ENCODE results near the gene PDE4B.
A peak's percentile ranks its signal among the peaks of the same experiment; 100 is the strongest.

The PDE4B gene

DNA sequence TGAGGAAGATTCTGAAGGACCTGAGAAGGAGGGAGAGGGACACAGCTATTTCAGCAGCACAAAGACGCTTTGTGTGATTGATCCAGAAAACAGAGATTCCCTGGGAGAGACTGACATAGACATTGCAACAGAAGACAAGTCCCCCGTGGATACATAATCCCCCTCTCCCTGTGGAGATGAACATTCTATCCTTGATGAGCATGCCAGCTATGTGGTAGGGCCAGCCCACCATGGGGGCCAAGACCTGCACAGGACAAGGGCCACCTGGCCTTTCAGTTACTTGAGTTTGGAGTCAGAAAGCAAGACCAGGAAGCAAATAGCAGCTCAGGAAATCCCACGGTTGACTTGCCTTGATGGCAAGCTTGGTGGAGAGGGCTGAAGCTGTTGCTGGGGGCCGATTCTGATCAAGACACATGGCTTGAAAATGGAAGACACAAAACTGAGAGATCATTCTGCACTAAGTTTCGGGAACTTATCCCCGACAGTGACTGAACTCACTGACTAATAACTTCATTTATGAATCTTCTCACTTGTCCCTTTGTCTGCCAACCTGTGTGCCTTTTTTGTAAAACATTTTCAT is 579.9 kb downstream of the PDE4B start:
- DNase-seq: no peak

DNA sequence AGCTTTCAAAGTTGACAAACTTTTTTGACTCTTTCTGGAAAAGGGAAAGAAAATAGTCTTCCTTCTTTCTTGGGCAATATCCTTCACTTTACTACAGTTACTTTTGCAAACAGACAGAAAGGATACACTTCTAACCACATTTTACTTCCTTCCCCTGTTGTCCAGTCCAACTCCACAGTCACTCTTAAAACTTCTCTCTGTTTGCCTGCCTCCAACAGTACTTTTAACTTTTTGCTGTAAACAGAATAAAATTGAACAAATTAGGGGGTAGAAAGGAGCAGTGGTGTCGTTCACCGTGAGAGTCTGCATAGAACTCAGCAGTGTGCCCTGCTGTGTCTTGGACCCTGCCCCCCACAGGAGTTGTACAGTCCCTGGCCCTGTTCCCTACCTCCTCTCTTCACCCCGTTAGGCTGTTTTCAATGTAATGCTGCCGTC is 580.5 kb downstream of the PDE4B start:
- DNase-seq: no peak

DNA sequence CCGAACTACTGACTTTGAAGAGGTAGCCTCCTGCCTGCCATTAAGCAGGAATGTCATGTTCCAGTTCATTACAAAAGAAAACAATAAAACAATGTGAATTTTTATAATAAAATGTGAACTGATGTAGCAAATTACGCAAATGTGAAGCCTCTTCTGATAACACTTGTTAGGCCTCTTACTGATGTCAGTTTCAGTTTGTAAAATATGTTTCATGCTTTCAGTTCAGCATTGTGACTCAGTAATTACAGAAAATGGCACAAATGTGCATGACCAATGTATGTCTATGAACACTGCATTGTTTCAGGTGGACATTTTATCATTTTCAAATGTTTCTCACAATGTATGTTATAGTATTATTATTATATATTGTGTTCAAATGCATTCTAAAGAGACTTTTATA is 581.5 kb downstream of the PDE4B start:
- DNase-seq: no peak

DNA sequence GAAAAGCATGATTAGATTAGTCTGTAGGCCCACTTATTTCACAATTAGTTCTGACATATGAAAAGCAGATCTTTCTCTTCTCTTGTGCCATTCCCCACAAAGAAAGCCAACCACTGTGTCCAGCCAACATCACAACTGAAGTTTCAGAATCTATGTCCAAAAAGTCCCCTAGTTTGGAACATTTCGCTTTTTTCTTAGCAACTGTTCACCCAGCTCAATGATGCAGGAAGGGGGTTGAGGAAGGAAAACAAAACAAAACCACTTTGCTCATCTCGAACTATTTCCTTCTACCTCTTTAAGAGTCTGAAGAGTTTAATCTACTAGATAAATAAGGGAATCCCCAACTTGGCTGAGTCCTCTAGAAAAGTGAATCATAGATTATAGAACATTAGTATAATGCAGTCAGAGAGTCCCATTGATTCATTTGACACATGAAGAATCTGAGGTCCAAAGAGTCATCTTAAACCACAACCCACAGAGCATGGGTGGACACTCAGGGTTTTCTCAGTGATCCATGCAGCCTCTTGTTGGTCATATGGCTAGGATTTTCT is 581.9 kb downstream of the PDE4B start:
- no peak for DNase-seq

DNA sequence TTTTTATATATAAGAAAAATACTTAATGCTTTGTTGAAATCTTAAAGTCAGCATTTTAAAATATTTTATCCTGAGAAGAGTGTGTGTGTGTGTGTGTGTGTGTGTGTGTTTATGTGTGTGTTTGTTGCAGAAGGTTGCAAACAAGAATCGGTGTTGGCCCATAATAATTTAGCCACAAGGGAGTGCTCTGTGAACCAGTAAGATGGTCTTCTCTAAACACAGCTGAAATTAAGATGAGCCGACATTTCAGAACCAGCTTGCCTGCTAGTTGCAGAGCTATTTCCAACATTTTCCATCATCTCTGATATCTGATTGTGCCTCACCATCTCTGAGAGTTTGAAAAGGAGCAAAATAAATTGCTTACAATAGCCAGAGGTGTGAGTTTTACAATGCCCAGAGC is 582.4 kb downstream of the PDE4B start:
- DNase-seq: no peak

DNA sequence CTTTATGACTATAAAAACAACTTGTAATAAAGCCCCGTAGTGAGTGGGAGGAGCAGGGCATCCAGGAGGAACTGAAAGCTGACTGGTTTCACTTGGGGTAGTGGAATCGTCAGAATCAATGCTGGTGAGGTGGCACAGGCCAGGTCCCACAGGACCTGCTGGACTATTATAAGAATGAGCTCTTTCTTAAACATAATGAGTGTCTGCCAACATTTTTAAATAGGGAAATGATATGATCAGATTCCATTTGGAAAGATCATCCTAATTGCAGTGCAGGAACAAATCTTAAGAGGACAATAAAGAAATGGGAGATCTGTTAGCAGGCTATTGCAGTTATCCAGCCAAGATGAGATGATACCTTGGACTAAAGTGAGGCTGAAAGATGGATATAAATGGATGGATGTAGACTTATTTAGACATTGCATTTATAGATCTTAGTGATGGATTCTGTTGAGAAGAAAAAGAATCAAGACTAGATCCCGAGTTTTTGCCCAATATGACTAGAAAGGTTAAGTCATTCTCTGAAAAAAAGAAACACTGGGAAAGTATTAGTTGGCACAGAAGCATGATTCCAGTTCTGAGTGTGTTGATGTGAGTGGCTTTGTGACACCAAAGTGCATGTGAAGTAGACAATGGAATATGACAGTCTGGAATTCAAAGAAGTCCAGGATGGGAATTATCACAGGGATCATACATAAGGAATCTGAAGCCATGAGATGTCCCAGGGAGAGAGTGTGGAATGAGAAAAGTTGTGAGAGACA is 587.9 kb downstream of the PDE4B start:
- DNase-seq: peak in 1 of 2 experiments; percentile 6

DNA sequence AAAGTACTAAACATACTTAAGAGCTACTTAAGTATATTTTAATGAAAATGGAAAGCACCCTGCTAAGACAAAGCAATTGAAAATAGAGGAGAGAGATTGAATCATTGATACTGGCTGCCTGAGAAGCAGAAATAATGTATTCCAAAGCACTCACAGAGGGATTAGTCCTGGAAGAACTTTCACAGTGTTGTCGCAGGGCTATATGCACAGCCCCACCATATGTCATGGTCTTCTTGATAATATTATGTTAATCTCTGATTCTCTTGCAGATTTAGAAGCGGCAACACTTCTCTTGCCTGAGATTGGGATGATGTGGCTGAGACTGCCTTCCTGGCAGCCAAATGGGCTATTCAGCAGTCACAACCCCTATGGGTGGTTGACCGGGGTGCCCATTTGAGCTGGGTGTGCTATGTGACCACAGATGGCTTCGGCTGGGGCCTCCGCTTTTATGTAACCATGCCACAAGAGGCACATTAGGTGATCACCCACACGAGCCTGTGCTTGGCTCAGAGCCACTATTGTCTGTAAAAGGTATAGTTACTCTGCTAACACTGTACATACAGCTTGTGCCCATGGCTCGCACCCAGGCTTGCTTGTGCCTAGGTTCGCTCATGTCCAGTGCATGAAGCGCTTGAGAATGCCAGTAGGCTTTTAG is 589.1 kb downstream of the PDE4B start:
- peak; percentile 96 to 97 for DNase-seq

DNA sequence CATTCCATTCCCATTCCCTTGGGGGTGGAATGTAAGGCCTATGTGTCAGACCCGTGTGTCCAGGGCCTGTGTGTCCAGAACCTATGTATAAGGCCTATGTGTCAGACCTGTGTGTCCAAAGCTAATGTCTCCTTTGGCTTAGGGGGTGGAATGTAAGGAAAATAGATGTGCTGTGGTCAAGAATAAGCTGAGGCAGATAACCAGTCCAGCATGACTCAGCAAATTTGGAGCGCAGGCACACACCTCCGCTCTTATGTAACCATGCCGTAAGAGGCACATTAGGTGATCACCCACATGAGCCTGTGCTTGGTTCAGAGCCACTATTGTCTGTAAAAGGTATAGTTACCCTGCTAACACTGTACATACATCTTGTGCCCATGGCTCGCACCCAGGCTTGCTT is 590.5 kb downstream of the PDE4B start:
- DNase-seq: no peak

DNA sequence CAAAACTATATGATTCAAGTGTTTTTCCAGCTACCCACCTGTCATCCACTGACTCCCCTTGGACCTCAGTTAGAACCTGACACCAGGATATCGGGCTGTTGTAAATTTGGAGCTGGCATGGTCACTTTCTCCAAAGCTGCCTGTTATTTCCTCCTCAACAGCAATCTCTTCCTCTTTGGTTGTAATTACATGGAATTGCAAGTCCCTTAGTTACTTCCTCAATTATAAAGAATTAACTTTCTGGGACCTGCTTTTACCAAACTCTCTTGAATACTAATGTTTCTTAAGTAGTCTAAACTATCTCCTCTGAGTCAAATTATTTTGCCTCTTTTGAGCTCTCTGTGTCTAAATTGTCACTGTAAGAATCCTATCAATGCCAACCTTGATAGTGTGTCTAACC is 590.9 kb downstream of the PDE4B start:
- DNase-seq: no peak

DNA sequence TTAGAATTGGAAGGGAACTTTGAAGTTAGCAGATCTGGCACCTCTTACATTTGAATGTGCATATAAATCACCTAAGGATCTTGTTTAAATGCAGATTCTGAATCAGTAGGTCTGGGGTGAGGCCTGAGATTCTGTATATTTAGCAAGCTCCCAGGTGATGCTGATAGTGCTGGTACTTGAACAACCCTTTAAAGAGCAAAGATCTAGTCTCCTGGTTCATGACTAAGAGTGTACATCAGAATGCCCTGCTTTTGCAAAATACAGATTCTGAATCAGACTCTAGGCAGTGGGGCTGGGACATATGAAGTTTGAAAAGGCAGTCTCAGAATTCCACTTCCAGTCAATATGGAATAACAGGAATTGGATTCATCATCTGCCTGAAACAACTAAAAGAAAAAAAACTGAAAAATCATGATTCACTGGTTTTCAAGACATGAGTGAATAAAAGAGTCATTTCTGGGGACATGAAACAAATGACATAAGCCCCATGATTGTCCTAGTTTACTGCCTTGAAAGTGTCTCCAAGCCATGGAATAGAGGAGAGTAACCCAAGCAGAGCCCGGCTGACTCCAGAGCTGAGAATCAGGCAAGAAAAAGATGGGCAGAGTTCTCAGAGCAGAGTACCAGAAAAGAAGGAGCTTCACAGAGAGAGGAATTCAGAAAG is 591.7 kb downstream of the PDE4B start:
- DNase-seq: no peak

DNA sequence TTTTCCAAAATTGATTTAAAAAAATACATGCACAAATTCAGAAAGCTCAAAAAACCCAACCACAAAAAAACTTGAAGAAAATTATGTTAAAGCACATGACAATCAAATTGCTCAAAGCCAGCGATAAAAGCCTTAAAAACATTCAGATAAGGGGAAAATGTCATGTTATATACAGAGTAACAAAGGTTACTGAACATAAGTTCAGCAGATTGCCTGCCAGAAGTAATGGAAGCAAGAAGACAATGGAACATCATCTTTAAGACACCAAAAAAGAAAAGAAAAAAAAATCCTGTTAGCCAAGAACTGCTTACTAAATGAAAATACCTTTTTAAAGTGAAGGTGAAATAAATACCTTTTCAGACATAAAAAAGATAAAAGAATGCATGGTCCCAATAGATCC is 594.0 kb downstream of the PDE4B start:
- no peak for DNase-seq

DNA sequence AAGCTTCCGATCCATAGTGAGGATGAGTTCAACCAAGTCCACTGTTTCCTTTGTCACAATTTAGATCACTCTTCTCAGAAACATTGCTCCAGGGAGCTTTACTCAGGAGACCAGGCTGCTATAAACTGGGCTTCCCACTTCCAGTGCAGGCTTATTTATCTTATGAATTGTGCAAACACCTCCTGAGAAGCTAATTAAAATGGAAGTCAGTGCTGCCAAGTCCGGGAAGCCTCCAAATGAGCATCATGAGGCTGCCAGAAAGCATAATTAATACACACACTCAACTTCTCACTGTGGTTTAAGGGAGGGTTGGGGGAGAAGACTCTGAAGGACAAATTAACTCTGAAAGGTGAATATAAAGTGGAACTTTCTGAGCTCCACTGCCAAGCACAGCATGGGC is 596.2 kb downstream of the PDE4B start:
- DNase-seq: no peak

DNA sequence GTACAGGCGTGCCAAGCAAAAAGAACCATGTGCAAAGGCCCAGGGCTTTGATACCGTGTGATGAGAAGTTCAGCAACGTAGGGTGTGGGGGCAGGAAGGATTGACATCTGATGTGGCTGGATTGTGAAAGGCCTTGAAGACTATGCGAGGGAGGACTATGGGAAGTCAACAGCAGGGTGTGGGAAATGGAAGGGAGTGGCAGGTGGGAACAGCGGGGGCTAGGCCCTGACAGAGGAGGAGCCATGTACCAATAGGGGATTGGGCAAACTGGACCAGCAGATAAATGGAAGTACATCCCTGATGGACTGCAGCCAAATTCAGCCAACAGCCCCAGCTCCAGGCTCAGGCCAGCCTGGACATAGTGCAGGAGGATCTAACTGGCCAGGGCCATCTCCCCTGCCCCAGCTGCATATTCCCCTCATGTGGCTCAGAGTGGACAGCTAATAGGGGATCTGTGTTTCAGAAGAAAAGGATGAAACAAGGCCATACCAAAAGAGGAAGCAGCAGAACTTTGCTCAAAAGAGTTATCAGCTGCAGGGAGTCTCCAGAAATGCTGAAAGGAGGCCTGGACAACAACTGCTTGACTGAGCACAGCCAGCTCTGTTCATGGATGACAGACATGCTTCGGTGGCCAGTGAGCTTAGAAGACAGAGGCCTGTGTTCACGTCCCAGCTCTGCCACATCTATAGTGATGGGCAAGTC is 601.0 kb downstream of the PDE4B start:
- no peak for DNase-seq

DNA sequence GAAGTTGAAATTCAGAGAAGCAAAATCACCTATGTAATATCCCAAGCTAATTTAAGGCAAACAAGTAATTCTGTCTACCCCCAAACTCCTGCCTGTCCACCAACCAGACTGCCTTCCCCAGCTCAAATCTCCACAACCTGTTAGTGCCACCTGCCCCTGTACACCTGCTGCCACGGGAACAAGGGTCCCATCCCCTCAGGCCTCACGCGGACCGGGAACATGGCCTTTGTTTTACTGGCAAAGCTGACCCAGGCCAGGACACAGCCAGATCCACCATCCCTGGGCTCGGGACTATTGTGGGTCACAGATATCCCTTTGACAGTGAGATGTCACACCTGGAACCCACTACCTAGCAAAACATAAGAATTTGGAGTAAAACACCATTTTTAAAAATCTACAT is 601.9 kb downstream of the PDE4B start:
- DNase-seq: no peak

DNA sequence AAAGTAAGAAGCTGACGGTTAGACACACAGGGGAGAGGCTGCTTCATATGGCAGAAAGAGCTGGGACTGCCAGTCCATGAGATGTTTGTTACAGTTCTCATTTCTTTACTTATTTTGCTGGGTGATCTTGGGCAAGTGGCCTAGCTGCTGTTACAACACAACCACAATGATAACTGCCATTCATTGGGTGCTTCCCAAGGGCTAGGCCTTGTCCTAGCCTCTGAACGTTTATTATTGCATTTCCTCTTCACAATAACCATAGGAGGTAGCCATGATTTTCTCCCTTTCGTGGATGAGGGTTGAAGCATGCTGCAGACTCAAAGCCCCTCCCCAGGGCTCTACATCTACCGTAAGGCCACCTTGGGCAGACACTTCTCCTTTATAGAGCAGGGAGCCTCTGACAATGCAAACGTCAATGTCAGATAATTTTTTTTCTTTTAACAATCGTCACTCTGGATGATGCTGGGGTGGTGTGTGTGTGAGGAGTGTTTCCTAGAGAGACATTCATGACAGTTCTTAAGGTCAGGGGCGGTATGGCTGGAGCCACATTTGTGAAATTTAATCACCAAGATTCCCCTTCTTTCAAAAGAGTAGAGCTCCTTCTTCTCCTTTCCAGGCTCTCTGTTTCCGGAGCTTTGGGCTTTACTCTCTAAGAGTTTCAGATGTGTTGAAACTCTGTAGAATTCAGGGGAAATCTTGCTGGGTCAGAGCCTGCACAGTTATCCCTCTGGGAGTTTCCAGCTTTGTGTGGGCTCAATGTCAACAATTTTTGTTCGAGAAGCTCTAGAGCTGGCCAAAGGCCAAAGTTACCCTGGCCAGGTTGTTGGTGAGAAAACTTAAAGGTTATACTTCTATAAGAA is 602.7 kb downstream of the PDE4B start:
- DNase-seq: peak in 1 of 2 experiments; percentile 9

DNA sequence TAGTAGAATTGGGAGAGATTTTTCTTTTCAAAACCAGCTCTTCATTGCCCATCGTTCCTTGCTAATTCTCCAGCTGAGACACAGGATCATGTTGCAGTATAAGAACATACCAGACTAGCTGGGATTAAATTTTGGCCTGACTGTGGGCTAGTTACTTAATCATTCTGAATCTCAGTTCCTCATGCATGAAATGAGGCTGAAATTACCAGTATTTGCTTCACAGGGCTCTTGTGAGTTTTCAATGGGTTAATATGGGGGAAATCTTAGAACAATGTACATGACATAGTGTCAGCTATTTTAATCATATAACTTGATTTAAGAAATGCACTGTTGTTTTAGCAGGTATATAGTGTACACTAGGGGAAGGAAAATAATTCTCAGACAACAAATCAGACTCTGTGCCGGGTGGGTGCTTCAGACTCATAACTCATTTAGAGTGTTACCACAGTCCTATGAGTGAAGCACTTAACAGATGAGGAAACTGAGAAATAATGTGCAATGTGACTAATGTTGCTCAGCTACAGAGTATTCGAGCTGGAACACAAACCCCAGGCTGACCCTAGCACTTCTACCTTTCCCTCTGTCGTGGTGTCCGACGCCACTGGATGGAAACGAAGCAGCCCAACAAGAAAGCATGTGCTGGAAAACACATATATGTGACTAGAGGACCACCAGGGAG is 603.7 kb downstream of the PDE4B start:
- peak in 1 of 2 experiments; percentile 59 for DNase-seq

DNA sequence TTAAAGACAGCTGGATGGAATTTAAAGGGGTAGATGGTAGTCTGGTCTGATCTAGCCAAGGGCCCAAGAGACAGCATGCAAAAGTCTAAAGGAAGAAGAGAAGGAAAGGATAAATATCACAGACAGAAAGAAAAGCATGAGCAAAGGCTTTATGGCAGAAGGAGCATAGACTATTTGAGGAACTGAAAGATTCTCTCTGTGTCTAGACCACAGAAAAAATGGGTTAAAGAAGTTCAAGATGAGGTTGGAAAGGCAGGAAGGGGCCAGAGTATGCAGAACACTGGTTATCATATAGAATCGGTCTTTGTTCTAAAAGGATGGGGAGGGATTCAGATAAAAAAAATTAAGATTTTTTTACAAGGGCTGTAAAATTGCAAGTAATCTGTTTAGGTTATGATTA is 604.5 kb downstream of the PDE4B start:
- DNase-seq: no peak

DNA sequence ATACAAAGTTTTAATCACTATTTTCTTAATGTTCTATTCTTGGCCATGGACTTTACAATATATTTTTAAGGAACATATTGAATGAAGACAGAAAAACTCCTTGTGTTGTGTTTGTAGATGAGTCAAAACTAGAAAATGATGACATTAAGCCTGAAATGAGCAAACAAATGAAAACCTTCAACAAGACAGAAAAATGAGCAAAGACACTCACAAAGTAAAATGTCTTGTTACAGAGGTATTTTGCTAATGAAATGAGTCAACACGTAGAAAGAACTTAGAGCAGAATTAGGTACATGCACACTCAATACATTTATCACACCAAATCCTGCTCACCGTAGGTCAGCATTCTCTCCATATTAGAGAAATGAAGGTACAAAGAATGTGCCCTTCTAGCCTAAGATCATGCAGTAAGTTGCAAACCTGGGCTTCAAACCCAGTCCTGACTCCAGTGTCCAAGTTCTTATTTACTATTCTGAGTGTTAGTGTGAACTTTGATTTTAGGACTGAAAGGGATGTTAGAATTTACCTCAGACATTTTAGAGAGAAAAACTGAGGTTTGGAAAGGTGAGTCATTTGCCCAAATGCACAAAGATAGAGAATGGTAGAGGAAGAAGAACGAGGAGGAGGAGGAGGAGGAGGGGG is 607.3 kb downstream of the PDE4B start:
- DNase-seq: no peak

DNA sequence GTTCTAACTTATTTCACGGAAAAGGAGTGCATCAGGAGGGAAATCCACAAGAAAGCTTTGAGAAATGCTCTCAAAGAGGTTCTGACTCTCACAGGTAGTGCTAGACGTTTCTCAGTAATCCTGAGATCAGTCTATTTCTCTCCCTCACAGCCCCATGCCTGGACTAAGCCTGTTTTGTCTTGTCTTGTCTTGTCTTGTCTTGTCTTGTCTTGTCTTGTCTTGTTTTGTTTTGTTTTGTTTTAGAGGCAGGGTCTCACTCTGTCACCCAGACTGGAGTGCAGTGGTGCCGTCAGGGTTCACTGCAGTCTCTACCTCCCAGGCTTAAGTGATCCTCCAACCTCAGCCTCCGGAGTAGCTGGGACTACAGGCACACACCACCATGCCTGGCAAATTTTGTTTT is 608.0 kb downstream of the PDE4B start:
- no peak for DNase-seq

DNA sequence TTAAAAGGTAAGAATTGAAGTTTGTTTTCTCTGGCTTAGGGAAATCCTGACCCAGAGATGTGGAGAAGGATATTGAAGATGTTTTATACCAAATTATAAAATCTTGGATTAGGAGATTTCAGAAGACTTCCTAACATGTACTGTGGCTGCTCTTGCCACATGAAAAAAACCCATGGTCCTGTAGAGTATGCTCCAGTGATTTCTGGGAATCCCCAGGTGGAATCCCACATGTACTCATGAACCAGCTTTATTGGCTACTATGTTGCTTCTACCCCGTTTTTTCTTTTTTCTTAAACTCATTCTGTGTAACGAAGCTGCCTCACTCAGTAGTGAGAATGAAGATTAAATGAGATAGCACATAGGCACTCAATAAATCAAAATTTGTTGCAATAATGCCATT is 608.5 kb downstream of the PDE4B start:
- no peak for DNase-seq

DNA sequence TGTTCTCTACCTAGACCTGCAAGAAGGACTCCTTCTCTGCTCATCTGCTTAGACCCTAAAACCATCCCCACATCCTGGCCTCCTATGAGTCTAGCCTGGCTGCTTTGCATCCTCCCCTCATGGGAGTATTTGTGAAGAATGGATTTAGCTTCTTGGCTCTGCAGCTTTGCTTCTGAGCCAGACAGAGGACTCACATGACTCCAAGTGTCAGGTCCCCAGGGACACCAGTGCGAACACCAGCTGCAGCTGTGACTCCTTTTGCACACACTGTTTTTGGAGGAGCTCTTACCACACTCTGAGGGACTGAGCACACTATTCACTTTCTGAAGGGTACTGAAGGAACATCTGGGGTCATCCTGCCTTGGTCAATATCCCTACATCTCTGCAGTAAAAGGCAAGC is 609.5 kb downstream of the PDE4B start:
- DNase-seq: peak; percentile 85 to 96

All from NCI-H524 (cell line).